Measurements from ENCODE around the gene PDZRN4.

The PDZRN4 gene

DNA sequence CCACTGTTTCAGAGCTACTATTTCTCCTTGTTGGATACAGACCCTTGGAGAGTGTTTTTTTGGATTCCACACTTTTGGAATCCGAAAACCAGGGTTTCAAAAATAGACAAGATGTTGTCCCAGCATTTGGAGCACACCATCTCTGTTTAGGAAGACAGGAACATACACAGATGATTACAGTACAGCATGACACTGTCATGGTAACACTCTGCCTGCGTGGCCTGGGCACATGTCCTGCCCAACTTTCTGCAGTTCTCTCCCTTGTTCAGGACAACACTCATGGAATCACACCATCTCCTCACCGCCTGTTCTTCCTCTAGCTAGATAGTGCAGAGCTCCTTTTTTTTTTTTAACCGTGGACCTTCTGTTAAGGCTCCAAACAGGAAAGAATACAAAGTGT is 369.2 kb downstream of the PDZRN4 start:
- no peaks in the 10 kb centered on the region for H3K36me3 ChIP-seq

DNA sequence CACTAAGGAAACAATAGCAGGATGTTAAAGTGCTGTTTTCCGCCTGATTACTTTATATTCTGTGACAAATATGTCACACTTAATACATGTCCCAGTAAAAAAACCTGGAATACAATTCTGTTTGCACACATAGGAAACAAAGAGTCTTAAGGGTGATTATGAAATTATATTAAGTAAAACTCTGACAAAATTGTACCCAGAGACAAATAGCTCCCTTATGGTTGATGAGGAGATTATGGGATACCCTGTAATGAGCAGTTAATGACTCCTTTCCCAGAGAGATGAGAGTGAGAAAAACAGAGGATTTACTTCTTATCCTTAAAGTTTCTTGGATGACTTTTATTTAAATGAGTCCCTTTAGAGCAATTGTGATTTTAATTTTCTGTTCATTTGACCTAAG is 370.6 kb downstream of the PDZRN4 start:
- no peaks in the 10 kb centered on the region for H3K4me1 ChIP-seq
- H3K9ac ChIP-seq = no peak overlapping the region
- H3K9me3 ChIP-seq = no peaks in the 10 kb centered on the region
- H3K27ac ChIP-seq = no peak overlapping the region
- no peak overlapping the region for H3K4me2 ChIP-seq
- H3K27me3 ChIP-seq = no peaks in the 10 kb centered on the region
- no peaks in the 10 kb centered on the region for H4K20me1 ChIP-seq
- no peak overlapping the region for H3K4me3 ChIP-seq
- H3K36me3 ChIP-seq = no peaks in the 10 kb centered on the region
- no peak for TF ChIP-seq Cebpa-rat (IDR thresholded peaks at IDR 0.05)

More for the DNA sequence above, 369.2 kb downstream of the PDZRN4 start:
- Histone ChIP-seq H3K27me3 (no peaks in the 10 kb centered on the region), H3K9ac (no peak overlapping the region), H3K4me1 (no peaks in the 10 kb centered on the region), H3K4me3 (no peak overlapping the region), H3K27ac (no peak overlapping the region), H3K4me2 (no peak overlapping the region), H4K20me1 (no peaks in the 10 kb centered on the region), H3K9me3 (no peaks in the 10 kb centered on the region)
- TF ChIP-seq Cebpa-rat (IDR thresholded peaks at IDR 0.05) = no peak

DNA sequence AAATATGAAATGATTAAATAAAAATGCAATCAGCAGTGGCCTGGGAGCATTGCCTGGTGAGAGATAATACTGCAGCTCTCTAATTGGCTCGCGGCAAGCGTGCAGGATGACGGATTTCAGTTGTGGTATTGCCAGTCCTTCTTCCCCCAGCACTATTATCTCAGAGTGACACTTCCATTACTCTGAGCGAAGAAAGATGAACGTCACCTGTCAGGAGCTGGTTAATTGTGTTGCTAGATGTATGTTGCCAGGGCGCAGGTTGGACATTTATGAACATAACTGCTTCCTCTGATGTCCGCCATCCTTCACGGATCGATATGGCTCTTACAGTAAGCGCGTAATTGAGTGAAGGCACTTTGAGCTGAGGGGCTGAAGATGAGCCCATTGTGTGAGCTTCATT is 374.9 kb downstream of the PDZRN4 start:
- H3K27ac ChIP-seq = no peak overlapping the region
- no peak for TF ChIP-seq Cebpa-rat (IDR thresholded peaks at IDR 0.05)
- no peak overlapping the region for H3K9ac ChIP-seq
- no peaks in the 10 kb centered on the region for H3K4me1 ChIP-seq
- H4K20me1 ChIP-seq = no peaks in the 10 kb centered on the region
- no peaks in the 10 kb centered on the region for H3K36me3 ChIP-seq
- no peaks in the 10 kb centered on the region for H3K27me3 ChIP-seq
- no peaks in the 10 kb centered on the region for H3K9me3 ChIP-seq
- H3K4me3 ChIP-seq = no peak overlapping the region
- no peak overlapping the region for H3K4me2 ChIP-seq

DNA sequence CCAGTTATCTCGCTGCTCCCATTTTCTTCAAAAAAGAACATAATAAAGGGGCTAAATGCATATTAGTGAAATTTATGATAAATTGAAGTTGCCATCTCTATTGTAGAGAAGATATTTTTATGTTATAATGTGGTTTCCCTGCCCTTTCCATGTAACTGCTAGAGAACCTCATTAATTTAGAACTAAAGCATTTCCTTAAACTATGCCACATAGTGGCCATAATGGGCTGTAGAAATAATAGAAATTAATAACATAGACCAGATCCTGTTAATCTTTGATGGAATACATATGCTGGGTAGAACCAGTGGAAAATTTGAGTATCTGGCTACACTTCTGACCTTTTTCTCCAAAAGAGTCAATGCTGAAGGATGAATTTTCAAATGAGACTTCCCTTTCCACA is 376.7 kb downstream of the PDZRN4 start:
- H3K4me3 ChIP-seq = no peak overlapping the region
- H3K9ac ChIP-seq = no peak overlapping the region
- no peak overlapping the region for H3K4me2 ChIP-seq
- no peaks in the 10 kb centered on the region for H3K4me1 ChIP-seq
- TF ChIP-seq Cebpa-rat (IDR thresholded peaks at IDR 0.05) = no peak
- H4K20me1 ChIP-seq = no peaks in the 10 kb centered on the region
- H3K36me3 ChIP-seq = no peaks in the 10 kb centered on the region
- no peak overlapping the region for H3K27ac ChIP-seq
- H3K27me3 ChIP-seq = no peaks in the 10 kb centered on the region
- no peaks in the 10 kb centered on the region for H3K9me3 ChIP-seq

DNA sequence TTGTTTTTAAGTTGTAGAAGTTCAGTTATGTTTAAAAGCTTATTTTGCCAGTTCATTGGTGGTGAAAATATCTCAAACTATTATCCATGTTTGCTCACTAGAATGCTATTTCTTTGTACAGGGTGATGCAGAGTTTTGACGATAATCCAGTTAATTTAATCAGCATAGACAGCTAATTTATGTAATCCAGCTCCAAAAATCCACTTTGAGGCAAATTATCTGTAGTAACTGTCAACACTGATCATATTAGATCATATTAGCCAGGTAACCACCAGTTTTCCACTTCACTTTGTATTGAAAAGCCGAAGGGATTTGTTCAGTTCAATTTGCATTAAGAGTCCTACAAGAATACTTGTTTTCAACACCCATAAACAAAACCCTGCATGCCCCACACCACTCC is 378.6 kb downstream of the PDZRN4 start:
- no peak for TF ChIP-seq Cebpa-rat (IDR thresholded peaks at IDR 0.05)
- H3K27ac ChIP-seq = no peak overlapping the region
- H3K4me1 ChIP-seq = no peaks in the 10 kb centered on the region
- no peaks in the 10 kb centered on the region for H3K9me3 ChIP-seq
- H3K9ac ChIP-seq = no peak overlapping the region
- H3K27me3 ChIP-seq = no peaks in the 10 kb centered on the region
- H3K36me3 ChIP-seq = no peaks in the 10 kb centered on the region
- no peaks in the 10 kb centered on the region for H4K20me1 ChIP-seq
- no peak overlapping the region for H3K4me2 ChIP-seq
- no peak overlapping the region for H3K4me3 ChIP-seq

DNA sequence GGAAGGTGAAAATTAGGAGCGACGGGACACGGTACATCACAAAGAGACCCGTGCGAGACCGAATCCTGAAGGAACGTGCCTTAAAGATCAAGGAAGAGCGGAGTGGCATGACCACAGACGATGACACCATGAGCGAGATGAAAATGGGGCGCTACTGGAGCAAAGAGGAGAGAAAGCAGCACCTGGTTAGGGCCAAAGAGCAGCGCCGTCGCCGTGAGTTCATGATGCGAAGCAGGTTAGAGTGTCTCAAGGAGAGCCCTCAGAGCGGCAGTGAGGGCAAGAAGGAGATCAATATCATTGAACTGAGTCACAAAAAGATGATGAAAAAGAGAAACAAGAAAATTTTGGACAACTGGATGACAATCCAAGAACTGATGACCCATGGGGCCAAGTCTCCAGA is 385.3 kb downstream of the PDZRN4 start:
- Histone ChIP-seq H3K4me1 (no peaks in the 10 kb centered on the region), H3K9ac (no peak overlapping the region), H3K27me3 (no peaks in the 10 kb centered on the region), H3K9me3 (no peaks in the 10 kb centered on the region), H3K4me2 (no peak overlapping the region), H3K27ac (no peak overlapping the region), H3K4me3 (no peak overlapping the region), H4K20me1 (no peaks in the 10 kb centered on the region), H3K36me3 (no peaks in the 10 kb centered on the region)
- no peak for TF ChIP-seq Cebpa-rat (IDR thresholded peaks at IDR 0.05)

DNA sequence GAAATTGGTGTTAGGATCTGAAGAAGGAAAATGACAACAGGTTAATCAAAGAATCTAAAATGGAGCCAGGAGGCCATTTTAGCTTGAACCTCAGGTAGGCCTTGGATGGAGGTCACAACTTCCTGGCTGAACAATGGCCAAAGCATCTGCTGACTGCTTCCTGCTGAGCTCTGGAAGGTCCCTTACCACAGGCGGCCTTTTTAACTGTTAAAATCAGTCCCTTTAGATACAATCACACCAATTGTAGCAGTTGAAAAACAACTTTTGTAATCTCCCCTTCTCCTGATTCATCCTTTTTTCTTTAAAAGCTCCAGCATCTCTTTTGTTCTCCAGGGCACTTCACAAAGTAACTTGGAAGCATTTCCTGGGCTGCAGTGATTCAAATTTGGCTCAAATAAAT is 388.8 kb downstream of the PDZRN4 start:
- Histone ChIP-seq H3K36me3 (no peaks in the 10 kb centered on the region), H4K20me1 (no peaks in the 10 kb centered on the region), H3K4me1 (no peaks in the 10 kb centered on the region), H3K27me3 (no peaks in the 10 kb centered on the region), H3K9ac (no peak overlapping the region), H3K4me2 (no peak overlapping the region), H3K9me3 (no peaks in the 10 kb centered on the region), H3K27ac (no peak overlapping the region), H3K4me3 (no peak overlapping the region)
- TF ChIP-seq Cebpa-rat (IDR thresholded peaks at IDR 0.05) = no peak

DNA sequence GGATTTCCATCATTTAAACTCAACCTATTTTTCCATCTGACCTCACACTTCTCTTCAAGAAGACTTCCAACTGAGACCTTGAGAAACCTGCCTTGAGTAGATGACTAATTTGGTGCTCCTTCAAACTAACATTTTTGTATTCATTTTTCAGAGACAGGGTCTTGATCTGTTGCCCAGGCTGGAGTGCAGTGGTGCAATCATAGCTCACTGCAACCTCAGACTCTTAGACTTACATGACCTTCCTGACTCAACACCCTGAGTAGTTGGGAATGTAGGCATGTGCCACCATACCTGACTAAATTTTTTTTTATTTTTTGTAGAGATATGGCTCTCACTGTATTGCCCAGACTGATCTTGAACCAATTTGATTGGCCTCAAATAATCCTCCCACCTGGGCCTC is 389.9 kb downstream of the PDZRN4 start:
- no peak overlapping the region for H3K27ac ChIP-seq
- H3K27me3 ChIP-seq = no peaks in the 10 kb centered on the region
- TF ChIP-seq Cebpa-rat (IDR thresholded peaks at IDR 0.05) = no peak
- H3K4me1 ChIP-seq = peaks cover 4% of the 10 kb centered on the region
- no peaks in the 10 kb centered on the region for H3K9me3 ChIP-seq
- no peaks in the 10 kb centered on the region for H4K20me1 ChIP-seq
- no peaks in the 10 kb centered on the region for H3K36me3 ChIP-seq
- H3K4me3 ChIP-seq = no peak overlapping the region
- no peak overlapping the region for H3K4me2 ChIP-seq
- H3K9ac ChIP-seq = no peak overlapping the region

DNA sequence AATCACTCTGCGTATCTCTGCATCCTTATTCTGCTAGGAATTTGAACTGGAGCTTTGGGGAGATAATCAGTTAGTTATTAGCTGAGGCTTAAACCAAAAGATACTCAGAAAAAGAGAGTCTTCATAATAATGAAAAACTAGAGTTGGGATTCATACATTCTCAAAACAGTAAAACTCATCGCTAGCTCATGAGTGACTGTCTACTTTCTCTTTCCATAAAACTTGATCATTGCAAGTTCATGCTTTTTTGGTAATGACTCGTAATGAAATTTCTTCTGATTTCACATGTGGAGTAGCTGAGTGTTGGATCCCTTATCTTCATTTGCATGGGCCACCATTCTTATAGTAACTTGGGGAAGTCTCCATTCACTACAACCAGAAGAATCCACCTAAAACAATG is 397.7 kb downstream of the PDZRN4 start:
- H3K27ac ChIP-seq = no peak overlapping the region
- no peaks in the 10 kb centered on the region for H4K20me1 ChIP-seq
- TF ChIP-seq Cebpa-rat (IDR thresholded peaks at IDR 0.05) = no peak
- H3K27me3 ChIP-seq = no peaks in the 10 kb centered on the region
- peaks cover 5% of the 10 kb centered on the region for H3K4me1 ChIP-seq
- no peak overlapping the region for H3K4me3 ChIP-seq
- no peaks in the 10 kb centered on the region for H3K9me3 ChIP-seq
- H3K36me3 ChIP-seq = no peaks in the 10 kb centered on the region
- no peak overlapping the region for H3K4me2 ChIP-seq
- H3K9ac ChIP-seq = no peak overlapping the region

DNA sequence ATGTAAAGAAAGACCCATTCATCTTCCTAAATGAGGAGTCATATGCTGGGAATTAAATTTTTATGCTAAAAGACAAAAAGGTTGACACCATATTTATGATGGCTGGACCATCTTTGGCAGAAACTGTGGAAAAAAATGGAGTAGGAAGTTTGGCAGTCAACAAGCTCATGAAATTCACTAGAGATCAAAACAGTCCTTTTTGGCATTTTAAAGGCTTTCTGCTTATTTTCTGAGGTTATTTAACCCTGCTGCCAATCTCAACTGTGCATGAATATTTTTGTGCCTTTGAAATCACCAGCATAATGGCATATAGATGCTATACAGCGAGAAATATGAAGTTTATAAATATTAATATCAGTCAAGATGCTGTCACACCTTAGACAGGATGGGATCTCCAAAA is 399.5 kb downstream of the PDZRN4 start:
- TF ChIP-seq Cebpa-rat (IDR thresholded peaks at IDR 0.05) = no peak
- no peaks in the 10 kb centered on the region for H4K20me1 ChIP-seq

DNA sequence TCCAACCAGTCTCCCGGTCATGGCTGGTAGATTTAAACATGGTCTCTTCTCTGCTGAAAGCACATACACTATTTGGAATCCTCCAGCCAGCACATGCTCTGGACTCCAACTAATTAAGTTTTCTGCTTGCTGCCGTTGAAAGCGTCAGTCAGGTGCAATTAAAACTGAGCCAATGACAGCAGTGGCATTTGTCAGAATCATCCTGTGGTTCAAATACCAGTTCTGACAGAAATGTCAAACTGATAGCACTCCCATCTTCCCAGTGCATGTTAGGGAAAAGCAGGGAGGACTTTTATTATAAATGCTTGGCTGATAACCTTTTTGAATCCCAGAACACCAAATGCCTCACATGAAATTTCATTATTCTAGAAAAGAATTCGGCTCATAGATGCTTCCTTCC is 401.8 kb downstream of the PDZRN4 start:
- H3K27ac ChIP-seq = no peak overlapping the region
- no peak overlapping the region for H3K4me2 ChIP-seq
- TF ChIP-seq Cebpa-rat (IDR thresholded peaks at IDR 0.05) = no peak
- no peaks in the 10 kb centered on the region for H3K36me3 ChIP-seq
- H3K4me1 ChIP-seq = no peaks in the 10 kb centered on the region
- H3K9ac ChIP-seq = no peak overlapping the region
- H3K4me3 ChIP-seq = no peak overlapping the region
- H3K9me3 ChIP-seq = no peaks in the 10 kb centered on the region
- no peaks in the 10 kb centered on the region for H4K20me1 ChIP-seq
- no peaks in the 10 kb centered on the region for H3K27me3 ChIP-seq

More for the DNA sequence above, 399.5 kb downstream of the PDZRN4 start:
- H3K4me1 ChIP-seq = peaks cover 5% of the 10 kb centered on the region
- no peaks in the 10 kb centered on the region for H3K36me3 ChIP-seq
- H3K9ac ChIP-seq = no peak overlapping the region
- no peaks in the 10 kb centered on the region for H3K9me3 ChIP-seq
- no peaks in the 10 kb centered on the region for H3K27me3 ChIP-seq
- no peak overlapping the region for H3K27ac ChIP-seq
- no peak overlapping the region for H3K4me2 ChIP-seq
- H3K4me3 ChIP-seq = no peak overlapping the region

Measured in BLaER1 (cell line).